Stimulated activated CD8-positive, alpha-beta memory T cell treated with anti-CD3 and anti-CD28 coated beads, Interleukin-4, amount 100 ng/mL, for 4 hours (primary cell): ENCODE data around the gene FBXO28.
A peak's percentile ranks its signal among the peaks of the same experiment; 100 is the strongest.
"Not testable (repeated sequence)": the region's sequence is repeated elsewhere in the genome, so short reads cannot be mapped to it uniquely, and the experiment has no call there.

Source experiments
- DNase-seq, 2 donors: peaks; one replicate each; pipeline ENCODE4 v3.0.0-alpha.2; 2020; ENCODE audit warnings: low read depth in 2 of 2, low spot score in 1 of 2

The FBXO28 gene, protein sequence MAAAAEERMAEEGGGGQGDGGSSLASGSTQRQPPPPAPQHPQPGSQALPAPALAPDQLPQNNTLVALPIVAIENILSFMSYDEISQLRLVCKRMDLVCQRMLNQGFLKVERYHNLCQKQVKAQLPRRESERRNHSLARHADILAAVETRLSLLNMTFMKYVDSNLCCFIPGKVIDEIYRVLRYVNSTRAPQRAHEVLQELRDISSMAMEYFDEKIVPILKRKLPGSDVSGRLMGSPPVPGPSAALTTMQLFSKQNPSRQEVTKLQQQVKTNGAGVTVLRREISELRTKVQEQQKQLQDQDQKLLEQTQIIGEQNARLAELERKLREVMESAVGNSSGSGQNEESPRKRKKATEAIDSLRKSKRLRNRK

DNA sequence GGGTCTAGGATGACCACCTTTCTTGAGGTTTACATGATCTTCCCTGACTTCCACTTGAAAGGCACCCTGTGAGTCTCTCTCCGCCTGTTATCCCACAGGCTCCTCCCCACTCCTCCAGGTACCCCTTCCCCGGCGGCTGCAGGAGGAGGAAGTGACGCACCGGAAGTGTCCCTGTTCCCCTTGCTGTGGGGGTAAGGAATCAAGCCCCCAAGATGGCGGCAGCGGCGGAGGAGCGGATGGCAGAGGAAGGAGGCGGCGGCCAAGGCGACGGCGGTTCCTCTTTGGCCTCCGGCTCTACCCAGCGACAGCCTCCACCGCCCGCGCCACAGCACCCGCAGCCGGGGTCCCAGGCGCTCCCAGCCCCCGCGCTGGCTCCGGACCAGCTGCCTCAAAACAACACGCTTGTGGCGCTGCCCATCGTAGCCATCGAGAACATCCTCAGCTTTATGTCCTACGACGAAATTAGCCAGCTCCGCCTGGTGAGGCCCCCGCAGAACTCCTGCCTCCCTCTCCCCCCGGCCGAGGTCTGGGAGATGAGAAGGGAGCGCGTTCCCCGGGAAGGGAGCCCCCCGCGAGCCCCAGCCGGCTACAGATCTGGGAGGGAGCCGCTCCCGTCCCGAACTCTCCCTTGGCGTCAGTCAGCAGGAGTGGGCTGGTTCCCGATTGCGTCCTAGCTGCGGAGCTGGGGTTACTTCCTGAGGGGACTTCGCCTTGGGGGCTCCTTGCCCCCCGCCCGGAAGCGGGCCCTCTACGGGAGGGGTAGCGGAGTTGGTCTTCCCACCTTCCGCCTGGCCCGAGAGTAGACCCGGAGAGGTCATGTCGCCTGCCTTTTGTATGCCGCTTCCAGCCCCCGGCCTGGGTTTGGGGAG lies at the start of gene FBXO28:
Gene FBXO28 (plus strand): TSS at position 194 of the 869 bp plus-strand sequence. CDS start 19 bp downstream, at position 213.
- peak; percentile 90 for DNase-seq

DNA sequence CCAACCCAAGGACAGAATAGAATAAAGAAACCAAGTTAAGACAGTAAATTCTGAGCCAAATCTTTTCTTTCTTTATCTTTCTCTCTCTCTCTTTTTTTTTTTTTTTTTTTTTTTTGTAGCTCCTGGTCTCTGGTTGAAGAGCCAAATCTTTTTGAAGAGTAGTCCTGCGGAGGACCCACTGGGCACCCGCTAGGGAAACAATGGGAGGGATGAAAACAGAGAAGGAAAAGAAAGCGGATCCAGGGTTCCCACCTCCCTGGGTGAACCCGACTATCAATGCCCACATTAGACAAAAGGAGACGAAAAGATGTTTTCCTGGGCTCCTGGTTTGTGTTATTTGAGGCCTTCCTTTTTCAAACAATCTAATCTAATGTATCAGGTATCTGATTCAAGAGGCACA lies 49.8 kb upstream of the FBXO28 start:
- DNase-seq, result no peak

DNA sequence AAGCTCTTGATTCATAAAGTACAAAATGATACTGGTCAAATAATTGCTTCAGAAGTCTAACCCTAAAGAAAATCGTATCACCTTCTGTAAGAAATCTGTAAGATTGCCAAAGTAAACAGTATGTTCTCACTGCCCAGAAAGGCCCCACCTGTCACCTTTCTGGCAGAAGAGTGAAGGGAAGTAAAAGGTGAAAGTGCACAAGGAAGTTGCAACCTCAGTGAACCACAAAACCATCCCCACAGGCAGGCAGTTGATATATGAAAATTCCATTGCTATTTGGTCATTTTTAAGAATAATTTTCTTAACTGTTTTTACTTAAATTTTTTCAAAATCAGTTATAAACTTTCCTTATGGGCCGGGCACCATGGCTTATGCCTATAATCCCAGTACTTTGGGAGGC lies 48.5 kb upstream of the FBXO28 start:
- DNase-seq, result no peak

DNA sequence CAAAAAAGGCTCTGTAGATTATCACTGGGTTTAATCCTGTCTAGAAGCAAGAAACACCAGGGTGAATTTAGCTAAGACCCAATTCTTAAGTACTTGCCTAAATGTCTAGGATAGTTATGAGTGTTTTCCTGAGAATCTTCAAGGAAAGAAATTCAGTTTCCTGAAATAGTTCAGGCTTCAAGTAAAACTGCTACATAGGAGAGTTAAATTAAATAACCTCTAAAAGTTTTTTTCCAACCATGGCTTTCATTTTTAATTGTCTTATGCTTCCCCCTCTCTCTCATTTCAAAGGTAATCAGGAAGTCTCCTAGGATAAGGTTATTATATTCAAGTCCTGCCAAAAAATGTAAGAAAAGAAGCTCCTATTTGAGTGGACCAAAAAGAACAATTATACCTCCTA lies 46.7 kb upstream of the FBXO28 start:
- DNase-seq, result no peak

DNA sequence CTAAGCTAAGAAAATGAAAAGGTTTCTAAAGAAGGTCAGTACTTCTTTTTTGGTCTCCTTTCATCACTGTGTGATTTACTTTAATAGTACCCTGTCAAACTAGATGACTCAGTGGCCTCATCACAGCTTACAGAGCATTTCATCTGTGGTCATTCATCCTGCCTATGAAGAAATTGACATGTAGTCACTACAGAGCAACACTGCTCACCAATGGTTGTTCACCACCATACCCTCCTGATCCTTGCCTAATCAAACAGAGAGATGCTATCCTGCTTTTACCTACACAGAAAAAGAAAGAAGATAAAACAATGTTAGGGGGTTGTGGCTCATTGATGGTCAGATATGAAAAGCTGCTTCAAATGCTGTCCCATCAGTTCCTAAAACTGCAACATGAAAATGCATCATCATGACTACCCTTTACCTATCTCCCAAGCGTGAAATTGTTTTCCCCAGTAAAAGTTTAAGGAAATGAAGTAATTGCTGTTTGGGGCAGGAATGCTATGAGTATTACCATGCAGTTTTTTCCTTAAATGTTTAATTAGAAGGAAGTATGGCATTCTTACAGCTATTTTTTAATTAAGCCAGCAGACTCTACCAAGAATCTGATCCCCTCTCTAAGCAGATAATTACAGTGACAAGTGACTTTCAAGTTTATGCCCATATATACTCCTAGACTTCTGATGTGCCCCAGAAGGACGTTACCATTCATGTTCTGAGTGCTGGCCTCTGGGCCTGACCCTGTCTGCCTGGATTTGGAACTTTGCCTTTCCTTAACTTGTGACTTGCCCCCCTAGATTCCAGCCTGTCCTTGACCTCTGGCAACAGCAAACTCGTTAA lies 46.1 kb upstream of the FBXO28 start:
- no peak for DNase-seq

DNA sequence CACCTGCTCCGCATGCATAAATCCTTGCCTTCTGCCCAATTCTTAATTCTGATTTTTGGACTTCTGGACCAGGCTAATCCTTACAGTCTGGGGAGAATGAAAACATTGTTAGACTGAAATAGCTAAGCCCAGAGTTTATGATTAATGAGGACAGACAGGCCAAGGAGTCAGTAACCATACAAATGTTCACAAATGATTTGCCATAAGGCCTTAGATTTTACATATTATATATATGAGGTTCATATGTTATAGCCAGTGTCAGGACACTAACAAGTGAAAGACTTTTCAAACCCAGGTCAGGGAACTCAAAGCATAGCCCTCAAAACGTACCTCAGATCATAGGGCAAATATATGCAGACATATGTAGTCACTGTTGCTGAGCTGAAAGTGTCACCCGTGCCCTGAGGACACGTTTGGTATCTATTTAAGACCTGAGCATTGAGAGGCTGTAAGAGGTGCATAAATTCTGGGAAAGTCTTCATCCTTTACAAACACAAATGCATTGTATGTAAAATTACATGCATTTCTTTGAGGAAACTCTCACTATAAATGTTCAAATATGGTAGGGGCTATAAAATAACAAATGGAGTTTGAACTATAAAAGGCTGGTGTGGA lies 45.3 kb upstream of the FBXO28 start:
- DNase-seq, result no peak

DNA sequence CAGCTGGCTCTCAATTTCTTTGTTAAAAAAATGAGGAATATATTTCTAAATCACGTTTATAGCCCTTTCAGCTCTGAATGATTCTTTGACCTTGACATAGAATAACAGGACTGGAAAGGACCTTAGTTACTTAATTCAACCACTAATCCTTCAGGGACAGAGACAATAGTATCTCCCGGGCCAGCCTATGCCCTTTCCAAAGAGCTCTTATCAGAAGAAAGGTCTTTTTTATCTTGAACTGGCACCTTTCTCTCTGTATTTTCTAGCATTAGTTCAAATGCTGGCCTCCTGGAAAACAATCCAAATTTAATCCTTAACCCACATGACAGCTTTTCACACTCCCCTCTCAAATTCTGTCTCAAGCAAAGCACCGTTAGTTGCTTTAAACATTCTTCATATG lies 44.8 kb upstream of the FBXO28 start:
- DNase-seq, result no peak

DNA sequence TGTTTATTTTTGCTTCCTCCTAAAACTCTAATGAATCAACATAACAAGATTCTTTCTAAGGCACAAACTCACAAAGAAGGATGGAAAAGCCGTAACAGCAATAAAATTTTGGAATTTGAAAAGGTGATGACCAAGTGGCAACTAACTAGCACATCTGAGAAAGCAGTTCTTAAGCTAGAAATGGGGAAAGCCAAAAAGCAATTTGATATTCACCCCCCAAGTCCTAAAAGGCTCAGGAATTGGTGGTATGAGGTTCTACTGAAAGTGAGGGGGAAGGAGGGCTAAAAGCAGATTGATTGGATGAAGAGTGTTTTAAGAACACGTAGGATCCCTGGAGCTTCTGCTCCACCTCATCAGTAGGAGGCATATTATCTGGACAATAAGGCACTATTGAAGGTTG lies 43.4 kb upstream of the FBXO28 start:
- DNase-seq, result no peak

DNA sequence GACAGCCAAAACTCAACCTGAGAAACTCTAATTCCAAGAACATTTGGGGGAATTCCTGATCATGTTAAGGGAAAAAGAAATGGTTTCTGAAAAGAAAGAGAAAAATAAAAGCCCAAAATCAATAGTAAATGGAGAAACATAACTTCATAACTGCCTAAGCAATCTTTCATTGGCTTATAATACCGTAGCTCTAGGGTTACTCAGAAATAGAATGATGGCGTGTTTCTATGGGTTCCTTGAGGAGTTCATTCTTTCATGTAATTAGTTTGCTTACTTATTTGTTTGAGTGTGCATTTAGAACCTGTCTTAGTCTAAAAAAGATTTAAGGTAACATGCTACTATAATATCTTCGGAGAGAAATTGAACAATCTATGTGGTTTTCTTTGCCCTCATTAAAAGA lies 37.5 kb upstream of the FBXO28 start:
- no peak for DNase-seq

DNA sequence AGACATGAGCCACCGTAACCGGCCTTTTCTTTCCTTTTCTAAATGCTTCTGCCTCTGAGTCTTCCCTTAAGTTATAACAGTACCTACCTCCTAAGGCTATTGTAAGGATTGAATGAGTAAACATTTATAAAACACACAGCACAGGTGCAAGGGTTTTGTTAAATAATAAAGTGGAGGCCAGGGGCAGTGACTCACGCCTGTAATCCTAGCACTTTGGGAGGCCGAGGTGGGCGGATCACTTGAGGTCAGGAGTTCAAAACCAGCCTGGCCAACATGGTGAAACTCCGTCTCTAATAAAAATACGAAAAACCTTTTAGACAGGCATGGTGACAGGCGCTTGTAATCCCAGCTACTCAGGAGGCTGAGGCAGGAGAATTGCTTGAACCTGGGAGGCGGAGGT lies 34.3 kb upstream of the FBXO28 start:
- DNase-seq, result not testable (repeated sequence)

DNA sequence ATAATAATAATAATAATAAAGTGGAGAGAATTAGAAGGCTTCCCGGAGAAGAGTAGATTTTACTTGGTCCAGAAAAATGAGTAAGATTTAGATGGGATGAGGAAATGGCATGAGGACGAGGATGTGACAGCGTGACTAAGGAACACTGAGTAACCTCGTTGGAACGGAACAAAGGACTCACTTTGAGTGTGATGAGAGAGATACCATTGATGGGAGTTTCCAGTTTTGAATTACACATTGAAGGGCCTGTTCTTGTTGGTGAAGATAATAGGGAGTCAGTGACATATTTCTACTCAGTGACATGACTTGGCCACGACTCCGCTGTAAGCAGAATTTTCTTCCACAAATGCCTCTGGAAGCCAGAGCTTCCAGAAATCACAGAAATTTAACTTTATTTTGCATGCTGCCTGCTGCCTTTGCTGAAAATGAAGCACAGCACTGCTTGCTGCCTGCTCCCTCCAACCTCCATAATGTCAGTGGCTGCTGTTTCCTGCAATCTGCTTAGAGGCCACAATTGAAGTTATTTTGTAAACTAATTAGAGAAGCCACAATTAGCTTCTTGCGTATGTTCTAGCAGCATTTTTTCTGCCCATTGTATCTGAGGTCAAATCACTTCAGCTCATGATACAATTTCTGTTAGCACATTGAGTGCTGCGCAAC lies 33.7 kb upstream of the FBXO28 start:
- no peak for DNase-seq

DNA sequence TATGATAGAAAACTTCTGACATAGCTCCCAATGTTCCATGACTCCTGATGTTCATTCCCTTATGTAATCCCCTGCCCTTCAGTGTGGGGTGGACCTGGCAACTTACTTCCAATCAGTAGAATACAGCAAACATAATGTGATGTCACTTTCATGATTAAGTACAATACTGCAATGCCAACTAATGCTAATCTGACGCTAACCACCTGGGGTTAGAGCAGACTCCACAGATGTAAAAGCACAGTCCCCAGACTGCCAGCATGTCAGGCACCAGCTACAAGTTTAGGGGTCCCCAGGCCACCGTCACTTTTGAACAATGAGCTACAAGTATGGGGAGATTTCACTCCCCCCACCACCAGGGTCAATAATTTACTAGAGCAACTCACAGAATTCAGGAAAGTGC lies 32.3 kb upstream of the FBXO28 start:
- no peak for DNase-seq

DNA sequence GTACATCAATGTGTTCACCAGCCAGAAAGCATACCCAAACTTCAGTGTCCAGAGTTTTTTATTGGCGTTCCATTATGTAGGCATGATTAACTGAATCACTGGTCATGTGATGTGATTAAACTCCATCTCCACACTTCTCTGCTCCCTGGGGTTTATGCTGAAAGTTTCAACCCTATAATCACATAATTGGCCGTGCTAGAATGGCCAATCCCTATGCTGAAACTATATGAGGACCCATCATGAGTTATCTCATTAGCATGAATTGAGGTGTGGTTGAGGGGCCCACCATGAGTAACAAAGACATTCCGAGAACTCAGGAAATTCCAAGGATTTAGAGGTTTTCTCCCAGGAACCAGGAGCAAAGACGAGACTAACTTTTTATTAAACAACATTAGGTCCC lies 31.8 kb upstream of the FBXO28 start:
- DNase-seq, result no peak

DNA sequence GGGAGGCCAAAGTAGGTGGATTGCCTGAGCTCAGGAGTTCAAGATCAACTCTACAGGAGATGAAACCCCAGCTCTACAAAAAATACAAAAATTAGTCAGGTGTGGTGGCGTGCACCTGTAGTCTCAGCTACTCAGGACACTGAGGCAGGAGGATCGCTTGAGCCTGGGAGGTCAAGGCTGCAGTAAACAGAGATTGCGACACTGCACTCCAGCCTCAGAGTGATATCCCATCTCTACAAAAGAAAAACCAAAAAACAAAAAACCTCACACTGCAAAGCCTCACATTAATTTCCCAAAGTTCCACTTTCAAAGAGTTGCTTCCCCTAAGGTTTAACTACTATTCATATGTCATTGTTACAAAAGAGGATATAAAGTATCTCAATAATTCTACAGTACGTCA lies 29.0 kb upstream of the FBXO28 start:
- no peak for DNase-seq

DNA sequence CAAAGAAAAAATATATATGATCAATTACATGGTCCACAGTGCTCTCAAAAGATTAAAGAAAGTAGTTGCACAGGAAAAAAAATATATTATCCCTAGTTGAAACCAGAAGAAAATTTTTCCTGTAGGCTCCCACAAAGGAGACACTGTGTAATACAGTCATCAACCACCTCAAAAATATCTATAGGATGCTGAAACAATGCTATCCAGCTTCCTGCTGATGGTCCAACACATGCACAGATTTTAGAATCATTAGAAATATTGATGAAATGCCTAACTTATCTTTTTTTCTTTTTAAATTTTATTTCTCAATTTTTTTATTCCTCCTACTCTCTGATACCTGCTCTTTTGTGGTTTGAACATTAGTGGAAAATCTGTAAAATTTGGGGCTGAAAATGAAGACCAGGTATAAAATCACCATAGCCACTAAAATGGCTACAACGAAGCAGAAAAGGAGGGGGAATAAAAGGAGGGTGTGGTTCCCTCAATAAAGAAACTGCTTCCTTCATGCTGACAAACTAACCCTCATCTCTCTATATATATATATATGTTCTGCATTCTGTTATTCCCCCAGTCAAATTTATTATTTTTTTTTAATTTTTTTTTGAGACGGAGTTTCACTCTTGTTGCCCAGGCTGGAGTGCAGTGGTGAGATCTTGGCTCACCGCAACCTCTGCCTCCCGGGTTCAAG lies 28.3 kb upstream of the FBXO28 start:
- no peak for DNase-seq

DNA sequence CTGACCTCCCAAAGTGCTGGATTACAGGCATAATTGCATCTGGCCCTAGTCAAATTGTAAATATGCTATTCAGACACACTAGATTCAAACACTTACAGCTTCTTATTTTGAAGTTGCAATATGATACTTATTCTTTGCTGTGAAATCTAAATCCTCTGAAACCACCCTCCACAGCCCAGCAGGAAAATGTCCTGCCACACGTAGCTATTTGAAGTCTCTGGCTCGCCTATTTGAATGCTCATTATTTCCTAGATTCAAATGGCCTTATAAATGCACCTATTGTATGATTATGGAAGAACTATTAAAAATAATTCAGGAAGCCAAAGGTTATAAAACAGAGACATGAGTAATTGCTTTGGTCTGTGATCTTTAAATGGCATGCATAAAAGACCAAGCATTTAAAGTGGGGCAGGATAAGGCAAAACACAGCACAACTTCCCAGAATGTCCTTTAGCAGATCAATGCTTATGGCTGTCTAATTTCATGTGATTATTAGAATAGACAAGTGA lies 26.6 kb upstream of the FBXO28 start:
- DNase-seq, result no peak

DNA sequence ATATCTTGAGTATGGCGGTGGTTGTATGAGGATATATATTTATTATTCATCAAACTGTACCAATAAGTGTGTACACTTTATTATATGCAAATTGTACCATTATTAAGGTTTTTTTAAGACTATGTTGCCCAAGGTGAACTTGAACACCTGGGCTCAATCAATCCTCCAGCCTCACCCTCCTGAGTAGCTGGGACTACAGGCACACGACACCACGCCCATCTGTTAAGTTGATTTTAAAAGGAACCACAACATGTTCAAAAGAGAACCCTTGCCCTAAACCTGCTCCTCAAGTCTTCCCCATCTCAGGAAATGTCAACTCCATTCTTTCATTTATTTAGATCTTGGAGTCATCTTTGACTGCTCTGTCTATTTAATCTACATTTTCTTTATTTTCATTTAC lies 24.3 kb upstream of the FBXO28 start:
- no peak for DNase-seq

DNA sequence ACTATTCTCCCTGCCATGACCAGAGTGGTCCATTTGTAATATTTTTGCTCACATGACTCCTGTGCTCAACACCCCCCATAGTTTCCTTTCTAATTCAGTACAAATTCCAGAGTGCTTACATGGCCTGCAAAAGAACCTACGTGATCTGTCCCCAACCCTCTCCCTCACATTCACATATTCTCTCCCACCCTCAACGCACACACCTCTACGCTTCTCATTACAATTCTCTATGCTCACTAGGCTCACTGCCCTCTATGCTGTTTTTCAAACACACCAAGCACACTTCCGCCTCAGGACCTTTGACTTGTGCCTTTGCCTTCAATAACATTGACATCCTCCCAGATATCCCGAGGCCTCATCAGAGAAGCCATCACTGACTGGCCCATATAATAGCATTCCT lies 23.8 kb upstream of the FBXO28 start:
- no peak for DNase-seq

DNA sequence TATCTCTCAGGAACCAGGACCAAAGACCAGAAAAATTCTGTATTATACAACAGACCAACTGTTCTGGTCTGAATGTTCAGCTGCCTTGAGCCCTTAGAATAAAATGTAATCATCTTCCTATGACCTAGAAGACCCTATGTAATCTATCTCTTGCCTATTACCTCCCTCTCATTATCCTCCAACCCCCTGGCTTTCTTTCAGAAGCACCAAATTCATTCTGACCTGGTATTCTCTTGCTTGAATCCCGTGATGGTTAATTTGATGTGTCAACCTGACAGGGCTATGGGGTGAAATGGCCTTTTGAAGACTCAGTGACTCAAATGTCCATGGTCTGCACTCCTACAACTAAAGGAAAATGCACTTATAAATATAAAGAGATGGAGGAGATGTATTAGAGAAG lies 21.8 kb upstream of the FBXO28 start:
- no peak for DNase-seq

DNA sequence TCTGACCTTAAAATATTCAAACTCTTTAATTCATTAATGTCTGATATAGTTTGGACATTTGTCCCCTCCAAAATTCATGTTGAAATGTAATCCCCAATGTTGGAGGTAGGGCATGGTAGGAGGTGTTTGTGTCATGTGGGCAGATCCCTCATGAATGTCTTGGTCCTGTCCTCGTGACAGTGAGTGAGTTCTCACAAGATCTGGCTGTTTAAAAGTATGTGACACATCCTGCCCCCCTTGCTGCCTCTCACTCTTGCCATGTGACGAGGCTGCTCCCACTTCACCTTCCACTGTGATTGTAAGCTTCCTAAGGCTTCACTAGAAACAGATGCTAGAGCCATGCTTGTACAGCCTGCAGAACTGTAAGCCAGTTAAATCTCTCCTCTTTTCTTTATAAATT lies 21.3 kb upstream of the FBXO28 start:
- no peak for DNase-seq
